GM20431 (cell line): ENCODE data around the gene SMIM14.
"Not testable (repeated sequence)": the region's sequence is repeated elsewhere in the genome, so short reads cannot be mapped to it uniquely, and the experiment has no call there.

ENCODE experiments used
- in situ Hi-C: fragments of 300-500 bp; cut with MseI, MboI; formaldehyde crosslinking; loops from one replicate; pipeline ENCODE4 v1.15.0; 2020; ENCODE audit warnings: low sequenced_read_pairs; ENCODE audit not compliant: unreplicated experiment

Gene SMIM14

DNA sequence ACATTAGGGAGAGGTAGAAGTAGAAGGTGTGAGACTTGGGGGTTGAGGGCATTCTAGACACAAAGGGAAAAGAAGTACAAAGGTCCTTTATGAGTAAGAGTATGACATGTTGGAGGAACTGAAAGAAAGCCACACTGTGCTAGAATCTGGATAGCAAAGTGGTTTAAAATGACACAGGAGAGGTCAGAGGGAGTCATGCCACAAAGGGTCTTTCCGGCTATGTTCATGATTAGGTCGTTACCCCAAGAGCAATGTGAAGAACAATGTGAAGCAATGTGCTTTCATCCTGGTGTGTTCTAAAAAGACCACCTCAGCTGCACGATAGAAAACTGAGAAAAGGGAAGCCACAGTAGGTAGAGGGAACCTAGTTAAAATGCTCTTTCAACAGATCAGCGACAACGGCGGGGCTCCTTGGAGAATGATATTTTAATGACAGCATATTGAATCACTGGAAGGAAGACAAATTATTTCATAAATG, 29.2 kb downstream of the SMIM14 start:
- in situ Hi-C loops = no loop called here

DNA sequence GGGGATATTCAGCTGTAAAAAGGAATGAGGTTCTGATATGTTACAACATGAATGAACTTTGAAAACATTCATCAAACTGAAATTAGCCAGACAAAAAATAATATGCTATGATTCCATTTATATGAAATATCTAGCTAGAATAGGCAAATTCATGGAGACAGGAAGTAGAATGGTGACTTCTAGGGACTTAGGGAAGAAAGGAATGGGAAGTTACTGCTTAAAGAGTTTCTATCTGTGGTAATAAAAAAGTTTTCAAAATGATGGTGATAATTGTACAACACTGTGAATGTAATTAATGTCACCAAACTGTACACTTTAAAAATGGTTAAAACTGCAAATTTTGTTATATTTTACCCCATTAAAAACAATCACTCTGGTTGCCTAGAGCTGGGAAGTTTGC, 30.2 kb downstream of the SMIM14 start:
- in situ Hi-C loops = no loop called here

DNA sequence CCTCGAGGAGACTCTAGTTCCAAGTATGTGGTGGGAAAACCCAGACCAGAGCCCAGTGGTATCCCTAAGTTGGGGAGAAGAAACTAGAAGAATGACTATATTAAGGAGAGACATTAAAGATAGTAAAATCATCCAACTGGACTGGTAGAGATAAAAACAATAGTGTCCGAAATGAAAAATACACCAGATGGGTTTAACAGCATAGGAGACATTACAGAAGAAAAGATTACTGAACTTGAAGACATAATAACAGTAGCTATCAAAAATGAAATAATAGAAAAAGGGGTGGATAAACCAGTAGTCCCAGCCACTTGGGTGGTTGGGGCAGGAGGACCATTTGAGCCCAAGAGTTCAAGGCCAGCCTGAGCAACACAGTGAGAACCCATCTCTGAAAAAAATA, 31.9 kb downstream of the SMIM14 start:
- in situ Hi-C loops = no loop called here

DNA sequence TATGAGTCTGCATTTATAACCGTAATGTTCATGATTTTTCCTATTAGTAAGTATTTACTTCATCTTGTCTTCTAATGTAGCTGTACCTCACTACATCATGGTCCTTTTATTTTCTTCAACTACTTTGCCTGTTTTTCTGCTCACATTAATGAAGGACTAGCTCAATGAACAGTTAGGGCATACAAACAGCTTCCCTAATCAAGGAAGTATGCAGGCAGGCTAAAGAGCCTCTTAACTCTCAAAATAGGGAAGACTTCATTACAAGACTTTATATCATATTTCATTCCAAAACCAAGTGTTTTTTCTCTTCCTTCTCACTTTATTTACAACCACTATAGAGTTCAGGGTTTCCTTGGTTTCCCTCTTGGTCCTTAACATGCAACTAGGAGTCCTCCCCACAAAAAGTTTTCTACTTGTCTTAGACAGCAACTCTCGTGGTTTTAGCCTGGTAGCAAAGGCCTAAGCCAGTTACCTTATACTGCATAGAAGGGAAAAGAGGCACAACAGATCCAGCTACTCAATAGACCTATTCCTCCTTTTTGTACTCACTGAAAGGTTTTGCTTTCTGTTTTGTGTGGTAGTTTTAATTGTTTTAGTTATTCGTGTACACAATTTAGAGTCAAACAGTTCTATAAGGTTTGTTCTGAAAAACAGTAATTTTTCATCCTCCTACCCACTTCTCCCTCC, 40.8 kb downstream of the SMIM14 start:
- in situ Hi-C loops = no loop called here

DNA sequence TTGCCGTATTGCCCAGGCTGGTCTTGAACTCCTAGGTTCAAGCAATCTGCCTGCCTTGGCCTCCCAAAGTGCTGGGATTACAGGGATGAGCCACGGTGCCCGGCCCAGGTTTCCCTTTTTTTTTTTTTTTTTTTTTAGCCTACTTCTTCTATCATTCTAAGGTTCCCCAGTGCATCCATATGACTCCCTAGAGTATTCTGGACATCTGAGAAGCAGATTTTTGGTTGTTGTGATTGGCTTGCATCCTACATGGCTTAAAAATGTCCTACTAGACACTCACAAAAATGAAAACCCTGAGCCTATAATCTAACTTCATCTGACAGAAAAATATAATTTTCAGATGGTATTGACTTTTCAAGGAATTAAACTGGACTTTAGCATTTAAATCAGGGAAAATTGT, 41.7 kb downstream of the SMIM14 start:
- in situ Hi-C loops = no loop called here

DNA sequence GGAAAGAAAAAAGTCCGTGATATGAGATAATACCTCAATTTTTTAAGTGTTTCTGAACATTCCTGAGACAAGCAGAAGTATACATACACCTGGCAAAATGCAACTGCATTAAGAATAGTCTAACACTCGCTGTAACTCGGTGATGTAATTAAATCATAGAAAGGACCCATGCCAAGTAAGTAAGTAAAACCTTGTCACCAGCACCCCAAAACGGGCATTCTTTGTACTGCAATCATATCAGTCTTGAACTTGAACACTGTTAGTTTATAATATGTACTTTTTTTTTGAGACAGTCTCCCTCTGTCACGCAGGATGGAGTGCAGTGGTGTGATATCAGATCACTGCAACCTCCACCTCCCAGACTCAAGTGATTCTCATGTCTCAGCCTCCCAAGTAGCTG, 47.4 kb downstream of the SMIM14 start:
- in situ Hi-C loops = no loop called here

DNA sequence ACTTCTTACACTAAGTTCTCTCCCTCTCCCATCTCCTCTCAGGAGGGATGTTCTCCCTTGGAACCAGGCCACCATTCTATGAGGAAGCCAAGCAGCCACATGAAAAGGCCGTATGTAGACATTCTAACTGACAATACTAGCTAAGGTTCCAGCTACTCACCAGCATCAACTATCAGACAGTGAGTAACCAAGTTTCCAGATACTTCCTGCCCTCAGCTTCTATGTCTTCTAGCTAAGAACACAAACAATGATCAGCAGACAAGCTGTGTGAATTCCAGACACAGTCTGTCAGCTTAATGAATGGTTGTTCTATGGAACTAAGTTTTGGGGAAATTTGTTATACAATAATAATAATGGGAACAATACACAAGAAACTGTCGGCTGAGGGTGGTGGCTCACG, 50.8 kb downstream of the SMIM14 start:
- in situ Hi-C loops = no loop called here

DNA sequence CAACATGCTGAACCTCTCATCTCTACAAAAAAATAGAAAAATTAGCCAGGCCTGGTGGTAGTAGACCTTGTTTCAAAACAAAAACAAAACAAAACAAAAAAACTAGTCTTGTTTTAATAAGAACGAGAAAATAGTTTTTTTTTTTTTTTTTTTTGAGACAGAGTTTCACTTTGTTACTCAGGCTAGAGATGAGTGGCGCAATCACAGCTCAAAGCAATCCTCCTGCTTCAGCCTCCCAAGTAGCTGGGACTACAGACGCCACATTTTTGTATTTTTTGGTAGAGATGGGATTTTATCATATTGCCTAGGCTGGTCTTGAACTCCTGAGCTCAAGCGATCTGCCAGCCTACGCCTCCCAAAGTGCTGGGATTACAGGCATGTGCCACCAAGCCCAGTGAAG, 63.7 kb downstream of the SMIM14 start:
- in situ Hi-C loops = no loop called here

DNA sequence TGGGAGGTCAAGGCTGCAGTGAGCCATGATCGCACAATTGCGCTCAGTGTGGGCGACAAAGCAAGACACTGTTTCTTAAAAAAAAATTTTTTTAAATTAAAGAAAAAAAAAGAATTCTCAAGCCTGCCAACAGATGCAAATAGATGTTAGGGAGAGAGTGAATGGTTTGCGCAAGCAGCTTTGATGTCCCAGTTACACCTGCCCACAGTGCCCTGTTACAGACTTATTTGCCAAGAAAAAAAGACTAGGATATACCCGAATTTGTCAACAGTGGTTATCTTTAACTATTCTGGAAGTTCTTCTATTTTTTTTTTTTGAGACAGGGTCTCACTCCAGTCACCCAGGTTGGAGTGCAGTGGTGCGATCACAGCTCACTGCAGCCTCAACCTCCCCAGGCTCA, 67.2 kb downstream of the SMIM14 start:
- in situ Hi-C loops = no loop called here

DNA sequence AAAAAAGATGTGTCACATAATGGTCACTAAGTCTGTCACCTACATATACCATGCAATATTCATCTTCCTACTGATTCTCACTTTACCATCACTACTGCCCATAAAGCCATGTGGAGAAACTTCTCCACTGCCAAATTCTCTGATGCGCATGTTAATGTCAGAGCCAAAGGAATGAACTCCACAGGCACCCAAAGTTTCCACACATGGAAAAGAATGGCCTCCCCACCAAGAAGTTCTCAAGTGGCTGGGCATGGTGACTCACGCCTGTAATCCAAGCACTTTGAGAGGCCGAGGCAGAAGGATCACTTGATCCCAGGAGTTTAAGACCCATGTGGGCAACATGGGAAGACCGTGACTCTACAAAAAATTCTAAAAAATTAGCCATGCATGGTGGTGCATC, 67.6 kb downstream of the SMIM14 start:
- in situ Hi-C loops = no loop called here

DNA sequence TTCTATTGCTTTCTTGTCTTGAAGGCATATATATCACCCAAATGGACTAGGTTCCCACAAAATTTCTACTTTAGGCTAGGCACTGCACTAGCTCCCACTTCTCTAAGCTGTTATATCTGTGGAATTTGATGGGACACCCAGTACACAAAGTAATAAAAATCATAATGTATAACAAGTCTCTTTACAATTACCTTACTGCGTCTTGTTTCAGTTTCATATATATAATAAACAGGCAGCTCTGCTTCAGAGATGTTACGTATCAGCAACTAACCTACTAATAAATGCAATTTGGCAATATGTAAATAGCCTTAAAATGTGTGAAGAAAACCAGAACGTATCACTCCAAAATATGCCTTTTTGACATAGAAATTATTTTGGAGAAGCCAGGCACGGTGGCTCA, 69.5 kb downstream of the SMIM14 start:
- in situ Hi-C loops = no loop called here

DNA sequence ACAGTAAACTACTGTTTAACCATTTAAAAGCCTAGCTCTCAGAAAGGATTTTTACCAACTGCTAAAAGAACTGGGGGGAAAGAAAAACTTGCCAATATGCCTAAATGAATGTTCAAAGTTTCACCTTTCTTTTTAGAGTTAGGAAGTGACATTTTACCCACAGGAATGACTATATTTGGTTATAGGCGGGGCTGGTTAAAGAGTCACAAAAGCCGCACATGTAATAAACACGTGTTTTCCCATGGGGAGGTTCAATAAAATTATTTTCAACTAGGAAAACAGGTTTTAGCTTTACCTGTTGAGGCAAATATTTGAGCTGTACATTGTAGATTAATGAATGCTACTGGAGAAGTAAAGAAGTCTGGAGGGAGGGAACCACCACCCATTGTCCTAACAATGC, 69.9 kb downstream of the SMIM14 start:
- in situ Hi-C loops = no loop called here

DNA sequence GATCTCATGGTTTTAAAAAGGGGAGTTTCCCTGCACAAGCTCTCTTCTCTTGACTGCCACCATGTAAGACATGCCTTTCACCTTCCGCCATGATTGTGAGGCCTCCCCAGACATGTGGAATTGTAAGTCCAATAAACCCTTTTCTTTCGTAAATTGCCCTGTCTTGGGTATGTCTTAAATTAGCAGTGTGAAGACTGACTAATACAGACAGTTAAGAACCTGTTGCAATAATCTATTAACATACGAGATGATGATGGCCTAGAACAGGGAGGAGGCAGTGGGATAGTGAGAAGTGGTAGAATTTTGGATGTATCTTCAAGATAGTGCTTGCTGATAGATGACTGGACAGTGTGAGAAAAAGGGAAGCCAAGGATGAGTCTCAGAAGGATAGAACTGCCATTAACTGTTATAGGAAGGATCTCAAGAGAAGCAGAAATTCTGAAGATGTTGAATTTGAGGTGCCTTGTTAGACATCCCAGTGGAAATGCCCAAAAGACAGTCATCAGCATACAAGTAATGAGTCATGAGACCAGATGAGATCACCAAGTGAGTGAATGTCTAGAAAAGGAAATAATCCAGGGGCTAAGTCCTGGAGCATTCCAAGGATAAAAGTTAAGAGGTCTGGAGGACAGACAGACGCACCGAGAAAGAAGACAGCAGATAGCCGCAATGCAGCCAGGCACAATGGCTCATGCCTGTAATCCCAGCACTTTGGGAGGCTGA, 72.6 kb downstream of the SMIM14 start:
- in situ Hi-C loops = no loop called here

DNA sequence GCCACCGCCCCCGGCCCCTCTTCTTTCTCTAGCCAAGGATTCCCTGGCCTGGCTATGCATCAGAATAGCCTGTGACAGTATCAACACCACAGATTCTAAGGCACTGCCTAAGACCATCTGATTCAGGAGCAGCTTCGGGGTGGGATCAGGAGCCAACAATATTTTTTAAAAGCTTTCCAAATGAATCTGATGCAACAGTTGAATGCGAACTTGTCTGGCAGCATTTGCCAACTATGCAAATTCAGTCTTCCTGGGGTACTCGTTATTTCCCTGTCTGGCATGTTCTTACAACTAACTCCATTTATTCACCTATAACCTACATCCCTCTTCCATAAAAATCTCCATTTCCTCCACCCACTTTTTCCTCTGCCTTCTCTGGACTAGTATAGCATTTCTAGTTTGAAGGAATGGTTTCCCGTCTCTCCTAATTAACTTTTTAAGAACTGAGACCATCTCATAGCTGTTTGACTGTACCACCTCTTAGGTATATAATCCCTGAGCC, 75.3 kb downstream of the SMIM14 start:
- in situ Hi-C loops = no loop called here

DNA sequence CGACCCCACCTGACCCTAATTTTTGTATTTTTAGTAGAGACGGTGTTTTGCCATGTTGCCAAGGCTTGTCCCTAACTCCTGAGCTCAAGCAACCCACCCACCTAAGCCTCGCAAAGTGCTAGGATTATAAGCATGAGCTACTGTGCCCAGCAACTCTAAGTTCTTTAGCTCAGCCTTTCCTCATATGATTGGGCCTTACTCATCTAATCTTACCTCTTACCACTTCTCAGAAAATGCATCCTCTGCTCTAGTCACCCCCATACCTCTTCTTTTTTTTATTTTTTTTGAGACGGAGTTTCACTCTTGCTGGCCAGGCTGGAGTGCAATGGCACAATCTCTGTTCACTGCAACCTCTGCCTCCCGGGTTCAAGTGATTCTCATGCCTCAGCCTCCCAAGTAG, 75.9 kb downstream of the SMIM14 start:
- in situ Hi-C loops = no loop called here

DNA sequence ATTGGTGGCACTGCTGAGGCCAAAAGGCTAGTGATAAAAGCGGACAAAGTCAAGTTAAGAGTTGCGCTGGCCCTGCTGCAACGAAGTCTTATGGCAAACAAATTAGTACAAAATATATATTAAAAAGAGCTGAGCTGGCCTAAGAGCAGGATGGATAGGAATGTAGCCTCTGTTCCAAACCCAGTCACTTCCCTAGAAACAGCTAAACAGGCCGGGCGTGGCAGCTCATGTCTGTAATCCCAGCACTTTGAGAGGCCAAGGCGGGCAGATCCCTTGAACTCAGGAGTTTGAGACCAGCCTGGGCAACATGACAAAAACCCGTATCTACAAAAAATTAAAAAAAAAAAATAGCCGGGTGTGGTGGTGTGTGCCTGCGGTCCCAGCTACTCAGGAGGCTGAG, 79.0 kb downstream of the SMIM14 start:
- in situ Hi-C loops = no loop called here

DNA sequence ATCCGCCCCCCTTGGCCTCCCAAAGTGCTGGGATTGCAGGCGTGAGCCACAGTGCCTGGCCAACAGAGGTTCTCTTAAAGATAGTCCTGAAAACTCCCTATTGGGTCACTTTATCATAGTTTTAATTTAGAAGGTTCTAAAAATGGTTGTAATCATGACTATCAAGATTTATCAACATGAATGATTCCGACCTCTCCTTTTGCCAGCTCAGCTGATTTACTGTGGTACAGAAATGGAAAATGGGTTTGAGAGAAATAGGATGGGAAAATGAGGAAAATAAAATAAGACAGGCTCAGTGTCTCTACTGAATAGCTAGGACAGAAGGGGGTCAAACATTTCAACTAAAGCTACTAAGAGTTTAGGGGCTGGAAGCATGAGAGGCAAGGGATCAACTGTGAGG, 83.2 kb downstream of the SMIM14 start:
- in situ Hi-C loops = no loop called here

DNA sequence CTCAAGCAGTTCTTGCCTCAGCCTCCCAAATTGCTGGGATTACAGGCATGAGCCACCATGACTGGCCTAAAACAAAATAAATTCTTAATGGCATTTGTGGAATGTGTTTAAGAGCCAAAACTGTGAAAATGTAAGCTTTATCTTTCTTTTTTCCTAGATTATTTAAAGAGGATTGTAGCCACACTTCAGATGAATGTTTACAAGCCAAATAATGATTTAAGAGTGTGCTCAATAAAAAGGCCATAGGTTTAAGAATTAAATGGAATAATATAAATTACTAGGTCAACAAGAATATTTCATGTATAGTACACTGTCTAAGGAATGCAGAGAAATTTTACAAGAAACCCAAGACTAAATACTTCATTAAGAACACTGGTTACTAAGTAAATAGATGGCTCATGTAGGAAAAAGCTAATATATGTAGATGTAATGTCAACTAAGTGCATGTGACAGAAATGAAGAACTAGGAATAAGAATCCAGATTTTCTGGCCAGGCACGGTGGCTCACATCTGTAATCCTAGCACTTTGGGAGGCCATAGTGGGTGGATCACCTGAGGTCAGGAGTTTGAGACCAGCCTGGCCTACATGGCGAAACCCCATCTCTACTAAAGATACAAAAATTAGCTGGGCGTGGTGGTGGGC, 90.1 kb downstream of the SMIM14 start:
- in situ Hi-C loops = no loop called here

DNA sequence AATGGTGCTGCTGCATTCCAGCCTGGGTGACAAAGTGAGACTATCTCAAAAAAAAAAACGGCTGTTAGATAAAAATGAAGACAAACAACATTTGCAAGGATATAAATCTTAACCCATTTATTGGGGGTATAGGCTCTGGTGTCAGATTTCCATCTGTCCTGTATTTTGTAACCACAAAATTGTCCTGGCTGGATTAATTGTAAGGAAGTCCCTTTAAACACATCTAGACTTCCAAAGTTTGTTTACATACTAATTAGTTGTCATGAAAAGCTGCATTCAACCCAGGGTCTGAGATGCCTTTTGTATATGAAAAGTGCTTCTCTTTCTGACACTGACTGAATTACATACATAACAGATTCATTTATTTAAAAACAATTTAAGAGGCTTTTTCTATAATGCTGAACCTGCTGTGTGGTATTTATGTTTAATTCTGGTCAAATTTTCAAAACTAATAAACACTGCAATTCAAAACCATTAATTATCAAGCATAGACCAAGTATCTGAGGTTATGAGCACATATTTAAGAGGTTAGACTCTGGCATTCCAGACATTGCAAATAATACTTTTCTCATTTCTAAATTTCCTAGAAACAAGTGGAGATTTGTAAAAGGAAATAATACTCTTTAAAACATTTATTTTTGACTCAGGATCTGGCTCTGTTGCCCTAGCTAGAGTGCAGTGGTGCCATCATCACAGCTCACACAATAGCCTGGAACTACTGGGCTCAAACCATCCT, 93.9 kb downstream of the SMIM14 start:
- in situ Hi-C loops = no loop called here

DNA sequence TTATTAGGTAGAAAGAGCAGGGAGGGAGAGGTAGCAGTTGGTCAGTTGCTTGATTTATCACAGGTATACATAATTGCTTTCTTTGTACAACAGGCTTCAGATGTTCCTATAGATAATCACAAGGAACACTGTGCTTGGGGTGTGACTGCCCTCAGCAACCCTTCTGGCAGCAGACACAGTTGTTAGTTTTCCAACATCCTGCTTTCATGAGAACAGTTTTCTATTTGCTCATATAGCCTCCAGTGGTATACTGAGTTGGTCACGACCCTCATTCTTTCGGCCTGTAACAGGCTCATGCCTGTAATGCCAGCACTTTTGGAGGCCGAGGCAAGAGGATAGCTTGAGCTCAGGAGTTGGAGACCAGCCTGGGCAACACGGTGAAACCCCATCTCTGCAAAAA, 94.6 kb downstream of the SMIM14 start:
- in situ Hi-C loops = not testable (repeated sequence)

DNA sequence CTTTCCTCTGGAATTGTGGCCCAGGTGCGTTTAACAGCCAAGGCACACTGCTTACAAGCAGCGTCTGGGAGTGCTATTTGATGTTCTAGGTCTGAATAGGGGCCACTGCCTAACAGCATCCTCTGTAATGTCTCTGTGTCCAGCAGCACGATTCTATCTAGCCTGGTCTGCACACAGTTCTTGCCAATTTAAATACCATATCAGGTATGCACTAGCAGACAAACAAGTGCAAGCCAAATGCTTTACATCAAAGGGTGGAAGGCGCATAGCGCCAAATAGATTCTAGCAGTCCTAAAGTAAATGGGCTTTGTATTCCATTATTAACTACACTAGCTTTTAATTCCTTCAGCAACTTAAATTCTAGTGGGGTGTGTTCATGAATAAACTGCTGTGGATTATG, 95.6 kb downstream of the SMIM14 start:
- in situ Hi-C loops = no loop called here
